Measurements from ENCODE around the gene ANKH. TPM values are rescaled to one million over a fixed set of nuclear protein-coding genes. Genes with fewer than 3 reads are reported as not detected.
"Not testable (repeated sequence)": the region's sequence is repeated elsewhere in the genome, so short reads cannot be mapped to it uniquely, and the experiment has no call there.

ANKH gene
- polyA plus RNA-seq, 1 donor = 85.6 TPM

- Histone ChIP-seq H3K36me3 (ENCODE audit: control insufficient read depth, insufficient read depth, low read length) (no peaks in the 10 kb centered on the region), H3K27me3 (ENCODE audit: control insufficient read depth, insufficient read depth, low read length) (no peaks in the 10 kb centered on the region), H3K9me3 (ENCODE audit: control insufficient read depth, low read depth, low read length) (no peaks in the 10 kb centered on the region), H3K4me1 (ENCODE audit: control insufficient read depth, insufficient read depth, low read length) (peaks cover 26% of the 10 kb centered on the region), H3K27ac (ENCODE audit: low read length) (peak overlapping the region; percentile 65), H3K4me3 (ENCODE audit: low read length) (no peak overlapping the region)
- peak; percentile 32 to 70 for DNase-seq
Observed at GRCh38 chr5:14893381-14893780, 21.8 kb upstream of the ANKH start.

DNA sequence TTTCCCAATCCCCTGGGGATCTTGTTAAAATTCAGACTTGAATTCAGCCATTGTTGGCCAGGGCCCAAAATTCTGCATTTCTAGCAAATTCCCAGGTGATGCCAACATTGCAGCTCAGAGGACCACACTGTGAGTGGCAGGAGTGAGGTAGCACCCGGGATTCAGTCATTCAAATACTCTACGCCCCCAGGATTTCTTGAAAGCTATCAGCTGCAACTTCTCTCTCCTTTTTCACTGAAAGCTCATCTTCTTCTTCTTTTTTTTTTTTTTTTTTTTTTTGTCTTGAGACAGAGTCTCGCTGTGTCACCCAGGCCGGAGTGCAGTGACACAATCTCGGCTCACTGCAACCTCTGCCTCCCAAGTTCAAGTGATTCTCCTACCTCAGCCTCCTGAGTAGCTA, 19.3 kb upstream of the ANKH start:
- H3K9me3 ChIP-seq (ENCODE audit: control insufficient read depth, low read depth, low read length) = no peaks in the 10 kb centered on the region

DNA sequence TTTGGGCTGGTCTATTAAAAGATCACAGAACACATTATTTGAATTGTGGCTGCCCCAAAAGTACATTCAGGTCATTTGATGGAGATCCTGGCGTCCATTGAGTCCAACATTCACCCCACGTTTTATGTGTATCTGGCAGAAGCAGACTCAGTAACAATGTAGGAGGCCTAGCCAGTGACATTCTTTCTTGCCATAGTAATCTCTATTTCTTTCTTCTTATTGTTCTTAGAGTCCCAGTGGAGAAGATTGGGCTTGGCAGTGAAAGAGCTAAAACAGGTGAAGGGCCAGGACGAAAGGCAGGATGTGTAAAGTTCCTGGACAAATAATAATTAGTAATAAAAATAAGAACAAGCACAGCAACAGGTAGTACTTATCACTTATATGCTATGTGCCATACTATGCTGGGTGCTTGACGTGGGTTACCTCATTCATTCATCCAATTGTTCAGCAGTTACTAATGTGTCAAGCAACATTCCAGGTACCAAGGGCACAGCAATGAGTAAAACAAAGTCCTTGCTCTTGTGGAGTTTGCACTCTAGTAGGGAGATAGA, 12.6 kb upstream of the ANKH start:
- H3K27ac ChIP-seq (ENCODE audit: low read length) = no peak overlapping the region
- H3K4me3 ChIP-seq (ENCODE audit: low read length) = no peak overlapping the region
- no peaks in the 10 kb centered on the region for H3K27me3 ChIP-seq (ENCODE audit: control insufficient read depth, insufficient read depth, low read length)
- DNase-seq = no peak
- no peaks in the 10 kb centered on the region for H3K36me3 ChIP-seq (ENCODE audit: control insufficient read depth, insufficient read depth, low read length)
- peaks cover 10% of the 10 kb centered on the region for H3K4me1 ChIP-seq (ENCODE audit: control insufficient read depth, insufficient read depth, low read length)
- no peaks in the 10 kb centered on the region for H3K9me3 ChIP-seq (ENCODE audit: control insufficient read depth, low read depth, low read length)
- 88% methylated on average over 1 of the region's 4 CpGs for WGBS (ENCODE audit: insufficient coverage, low lambda C conversion rate)

More for the DNA sequence above, 19.3 kb upstream of the ANKH start:
- H3K36me3 ChIP-seq (ENCODE audit: control insufficient read depth, insufficient read depth, low read length) = no peaks in the 10 kb centered on the region
- DNase-seq = no peak
- H3K27me3 ChIP-seq (ENCODE audit: control insufficient read depth, insufficient read depth, low read length) = no peaks in the 10 kb centered on the region
- H3K4me3 ChIP-seq (ENCODE audit: low read length) = no peak overlapping the region
- H3K4me1 ChIP-seq (ENCODE audit: control insufficient read depth, insufficient read depth, low read length) = peaks cover 22% of the 10 kb centered on the region
- no peak overlapping the region for H3K27ac ChIP-seq (ENCODE audit: low read length)
- 100% methylated on average over 1 of the region's 5 CpGs for WGBS (ENCODE audit: insufficient coverage, low lambda C conversion rate)

DNA sequence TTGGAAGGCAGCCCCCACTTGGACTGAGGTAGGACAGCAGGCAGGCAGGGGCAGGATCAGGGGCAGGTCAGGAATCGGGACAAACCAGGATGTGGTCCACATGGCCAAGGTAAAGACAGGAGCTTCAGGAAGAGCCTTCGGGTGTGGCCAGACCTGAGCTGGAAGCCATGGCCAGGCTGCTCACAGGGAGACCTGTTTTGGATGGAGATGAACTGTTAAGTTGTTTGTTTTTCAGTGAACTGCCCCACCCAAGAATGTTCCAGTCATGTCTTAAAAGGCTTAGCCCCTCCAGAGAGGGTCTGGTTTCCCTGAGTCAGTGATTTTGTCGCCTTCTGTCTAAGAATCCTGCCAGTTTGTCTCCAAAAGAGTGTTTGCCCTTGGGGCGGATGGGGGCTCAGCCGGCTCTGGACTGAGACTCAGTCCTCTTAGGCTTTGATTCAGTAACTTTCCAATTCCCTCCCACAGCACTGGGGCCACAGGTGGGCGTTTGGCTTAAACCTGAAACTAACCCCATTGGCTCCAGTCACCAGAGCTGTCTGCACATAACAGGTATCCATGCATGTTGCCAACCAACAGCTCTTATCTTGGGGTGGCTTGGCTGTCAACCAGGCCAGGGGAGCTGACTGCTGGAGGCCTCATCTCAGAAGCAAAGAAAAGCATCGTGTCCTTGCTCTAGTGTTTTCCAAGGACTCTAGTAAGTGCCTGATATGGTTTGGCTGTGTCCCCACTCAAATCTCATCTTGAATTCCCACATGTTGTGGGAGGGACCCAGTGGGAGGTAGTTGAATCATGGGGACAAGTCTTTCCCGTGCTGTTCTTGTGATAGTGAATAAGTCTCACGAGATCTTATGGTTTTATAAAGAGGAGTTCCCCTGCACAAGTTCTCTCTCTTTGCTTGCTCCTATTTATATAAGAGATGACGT, 11.3 kb upstream of the ANKH start:
- DNase-seq = no peak
- Histone ChIP-seq H3K36me3 (ENCODE audit: control insufficient read depth, insufficient read depth, low read length) (no peaks in the 10 kb centered on the region), H3K27ac (ENCODE audit: low read length) (no peak overlapping the region), H3K4me3 (ENCODE audit: low read length) (no peak overlapping the region), H3K4me1 (ENCODE audit: control insufficient read depth, insufficient read depth, low read length) (peaks cover 11% of the 10 kb centered on the region), H3K27me3 (ENCODE audit: control insufficient read depth, insufficient read depth, low read length) (no peaks in the 10 kb centered on the region), H3K9me3 (ENCODE audit: control insufficient read depth, low read depth, low read length) (no peaks in the 10 kb centered on the region)
- WGBS (ENCODE audit: insufficient coverage, low lambda C conversion rate) = no CpG with 5 or more reads among the region's 10 CpGs

GRCh38 chr5:14881826-14882225, 10.2 kb upstream of the ANKH start:
- Histone ChIP-seq H3K4me1 (ENCODE audit: control insufficient read depth, insufficient read depth, low read length) (peaks cover 11% of the 10 kb centered on the region), H3K27ac (ENCODE audit: low read length) (no peak overlapping the region), H3K9me3 (ENCODE audit: control insufficient read depth, low read depth, low read length) (no peaks in the 10 kb centered on the region), H3K4me3 (ENCODE audit: low read length) (no peak overlapping the region), H3K27me3 (ENCODE audit: control insufficient read depth, insufficient read depth, low read length) (no peaks in the 10 kb centered on the region), H3K36me3 (ENCODE audit: control insufficient read depth, insufficient read depth, low read length) (no peaks in the 10 kb centered on the region)
- no peak for DNase-seq
- WGBS (ENCODE audit: insufficient coverage, low lambda C conversion rate) = no CpG with 5 or more reads among the region's 9 CpGs

- Histone ChIP-seq H3K27me3 (ENCODE audit: control insufficient read depth, insufficient read depth, low read length) (no peaks in the 10 kb centered on the region), H3K9me3 (ENCODE audit: control insufficient read depth, low read depth, low read length) (no peaks in the 10 kb centered on the region), H3K27ac (ENCODE audit: low read length) (no peak overlapping the region), H3K36me3 (ENCODE audit: control insufficient read depth, insufficient read depth, low read length) (no peaks in the 10 kb centered on the region), H3K4me3 (ENCODE audit: low read length) (no peak overlapping the region), H3K4me1 (ENCODE audit: control insufficient read depth, insufficient read depth, low read length) (peaks cover 13% of the 10 kb centered on the region)
- DNase-seq = no peak
- no CpG with 5 or more reads among the region's 1 CpG for WGBS (ENCODE audit: insufficient coverage, low lambda C conversion rate)
Observed at GRCh38 chr5:14880688-14881087, 9.1 kb upstream of the ANKH start.

DNA sequence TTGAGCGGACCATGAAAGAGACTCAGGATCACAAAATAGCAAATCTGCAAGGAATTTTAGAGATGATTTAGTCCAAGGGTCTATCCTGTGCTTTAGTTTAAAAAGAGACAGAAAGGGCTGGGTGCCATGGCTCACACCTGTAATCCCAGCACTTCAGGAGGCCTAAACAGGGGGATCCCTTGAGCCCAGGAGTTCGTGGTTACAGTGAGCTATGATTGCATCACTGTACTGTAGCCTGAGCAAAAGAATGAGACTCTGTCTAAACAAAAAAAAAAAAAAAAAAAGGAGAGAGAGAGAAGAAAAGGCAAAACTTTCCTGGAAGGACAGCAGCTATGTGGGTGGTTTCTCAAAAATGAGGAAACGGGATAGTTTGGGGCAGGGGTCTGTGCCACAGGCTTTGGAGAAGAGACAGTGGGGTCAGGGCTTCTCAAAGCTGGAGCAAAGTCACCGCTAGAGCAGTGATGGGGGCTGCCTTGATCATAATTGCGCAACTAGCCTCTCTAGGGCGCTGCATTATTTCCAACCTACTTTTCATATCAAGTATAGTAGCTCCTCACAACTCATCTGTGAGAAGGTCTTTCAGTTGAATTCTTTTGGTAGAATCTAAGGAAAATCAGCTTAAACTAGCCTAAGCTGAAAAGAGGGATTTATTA, 8.5 kb upstream of the ANKH start:
- Histone ChIP-seq H3K36me3 (ENCODE audit: control insufficient read depth, insufficient read depth, low read length) (no peaks in the 10 kb centered on the region), H3K9me3 (ENCODE audit: control insufficient read depth, low read depth, low read length) (no peaks in the 10 kb centered on the region), H3K4me3 (ENCODE audit: low read length) (no peak overlapping the region), H3K4me1 (ENCODE audit: control insufficient read depth, insufficient read depth, low read length) (peaks cover 14% of the 10 kb centered on the region), H3K27me3 (ENCODE audit: control insufficient read depth, insufficient read depth, low read length) (no peaks in the 10 kb centered on the region), H3K27ac (ENCODE audit: low read length) (peak overlapping the region; percentile 53)
- peak; percentile 56 to 68 for DNase-seq
- WGBS (ENCODE audit: insufficient coverage, low lambda C conversion rate) = no CpG with 5 or more reads among the region's 6 CpGs

GRCh38 chr5:14879393-14879792, 7.8 kb upstream of the ANKH start:
- WGBS (ENCODE audit: insufficient coverage, low lambda C conversion rate) = 60% methylated on average over 1 of the region's 2 CpGs
- no peak for DNase-seq

DNA sequence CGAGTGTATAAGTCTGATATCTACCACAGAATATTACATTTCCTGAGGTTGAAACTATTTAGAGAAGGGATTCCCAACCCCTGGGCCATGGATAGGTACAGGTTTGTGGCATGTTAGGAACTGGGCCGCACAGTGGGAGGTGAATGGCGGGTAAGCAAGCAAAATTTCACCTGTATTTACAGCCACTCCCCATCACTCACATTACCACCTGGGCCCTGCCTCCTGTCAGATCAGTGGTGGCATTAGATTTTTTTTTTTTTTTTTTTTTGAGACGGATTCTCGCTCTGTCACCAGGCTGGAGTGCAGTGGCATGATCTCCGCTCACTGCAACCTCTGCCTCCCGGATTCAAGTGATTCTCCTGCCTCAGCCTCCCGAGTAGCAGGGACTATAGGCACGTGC, 6.6 kb upstream of the ANKH start:
- H3K27ac ChIP-seq (ENCODE audit: low read length); H3K9me3 ChIP-seq (ENCODE audit: control insufficient read depth, low read depth, low read length); H3K4me3 ChIP-seq (ENCODE audit: low read length); H3K36me3 ChIP-seq (ENCODE audit: control insufficient read depth, insufficient read depth, low read length); DNase-seq; H3K27me3 ChIP-seq (ENCODE audit: control insufficient read depth, insufficient read depth, low read length): not testable (repeated sequence)
- WGBS (ENCODE audit: insufficient coverage, low lambda C conversion rate) = no CpG with 5 or more reads among the region's 9 CpGs
- H3K4me1 ChIP-seq (ENCODE audit: control insufficient read depth, insufficient read depth, low read length) = peaks cover 14% of the 10 kb centered on the region

More at GRCh38 chr5:14879393-14879792, 7.8 kb upstream of the ANKH start:
- Histone ChIP-seq H3K4me1 (ENCODE audit: control insufficient read depth, insufficient read depth, low read length) (peaks cover 14% of the 10 kb centered on the region), H3K27ac (ENCODE audit: low read length) (peak overlapping the region; percentile 53), H3K4me3 (ENCODE audit: low read length) (no peak overlapping the region), H3K9me3 (ENCODE audit: control insufficient read depth, low read depth, low read length) (no peaks in the 10 kb centered on the region), H3K27me3 (ENCODE audit: control insufficient read depth, insufficient read depth, low read length) (no peaks in the 10 kb centered on the region), H3K36me3 (ENCODE audit: control insufficient read depth, insufficient read depth, low read length) (no peaks in the 10 kb centered on the region)

DNA sequence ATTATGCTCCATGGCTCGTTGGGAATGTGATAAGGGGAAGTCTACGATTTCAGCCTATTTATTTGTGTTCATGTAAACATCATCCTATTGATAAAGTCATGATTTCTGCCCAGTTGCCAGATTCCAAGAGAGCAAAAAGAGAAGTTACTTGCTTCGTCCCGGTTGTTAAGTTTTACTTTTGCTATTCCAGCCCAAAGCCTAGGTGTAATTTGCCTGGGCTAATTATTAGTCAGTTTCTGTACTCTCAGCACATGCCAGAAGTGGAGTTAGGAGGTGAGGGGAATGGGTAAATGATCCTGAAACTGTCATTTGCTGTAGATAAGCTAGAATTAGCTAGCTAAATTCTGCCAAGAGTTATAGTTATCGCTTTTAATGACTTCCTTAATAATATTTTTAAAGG, 4.5 kb upstream of the ANKH start:
- DNase-seq = peak in 1 of 2 donors; percentile 51
- Histone ChIP-seq H3K27me3 (ENCODE audit: control insufficient read depth, insufficient read depth, low read length) (no peaks in the 10 kb centered on the region), H3K4me3 (ENCODE audit: low read length) (no peak overlapping the region), H3K27ac (ENCODE audit: low read length) (peak overlapping the region; percentile 37), H3K4me1 (ENCODE audit: control insufficient read depth, insufficient read depth, low read length) (peaks cover 14% of the 10 kb centered on the region), H3K9me3 (ENCODE audit: control insufficient read depth, low read depth, low read length) (no peaks in the 10 kb centered on the region), H3K36me3 (ENCODE audit: control insufficient read depth, insufficient read depth, low read length) (no peaks in the 10 kb centered on the region)
- WGBS (ENCODE audit: insufficient coverage, low lambda C conversion rate) = no CpG with 5 or more reads among the region's 5 CpGs
